ENCODE results near the gene SPIN2B.
"Not testable (repeated sequence)": the region's sequence is repeated elsewhere in the genome, so short reads cannot be mapped to it uniquely, and the experiment has no call there.

The SPIN2B gene

GRCh38 chrX:57121162-57121755 is at the start of gene SPIN2B:
Gene SPIN2B, minus strand, starts transcription at chrX:57121548.
- Mint-ChIP-seq H3K27ac (peak within 1 kb of the TSS; percentile 85), H3K36me3 (peaks cover 7% of the 10 kb centered on the region), H3K4me1 (ENCODE audit: low read depth) (peaks cover 12% of the 10 kb centered on the region), H3K27me3 (no peaks in the 10 kb centered on the region), H3K9me3 (ENCODE audit: low read depth) (no peaks in the 10 kb centered on the region), H3K4me3 (peak within 1 kb of the TSS; percentile 91)

GRCh38 chrX:57156397-57157049 is 35.2 kb upstream of the SPIN2B start:
- Mint-ChIP-seq H3K9me3 (ENCODE audit: low read depth) (no peaks in the 10 kb centered on the region), H3K36me3 (peaks cover 14% of the 10 kb centered on the region), H3K27ac (no peak overlapping the region), H3K27me3 (no peaks in the 10 kb centered on the region), H3K4me3 (no peak overlapping the region), H3K4me1 (ENCODE audit: low read depth) (peaks cover 3% of the 10 kb centered on the region)

DNA sequence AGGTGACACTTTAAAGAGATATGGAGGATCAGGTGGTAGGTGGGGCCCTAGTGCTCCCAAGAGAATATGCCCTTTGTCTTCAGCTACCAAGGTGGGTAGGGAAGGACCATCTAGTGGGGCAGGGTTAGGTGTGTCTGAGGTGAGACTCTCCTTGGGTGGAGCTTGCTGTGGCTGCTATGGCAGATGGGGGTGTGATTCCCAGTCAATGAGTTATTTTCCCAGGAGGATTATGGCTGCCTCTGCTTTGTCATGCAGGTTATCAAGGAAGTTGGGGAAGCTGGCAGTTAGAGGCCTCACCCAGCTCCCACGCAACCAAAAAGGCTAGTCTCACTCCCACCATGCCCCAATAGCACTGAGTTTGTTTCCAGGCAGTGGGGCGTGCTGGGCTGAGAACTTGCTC is 33.8 kb upstream of the SPIN2B start:
- Mint-ChIP-seq H3K4me3 (no peak overlapping the region), H3K4me1 (ENCODE audit: low read depth) (peaks cover 3% of the 10 kb centered on the region), H3K9me3 (ENCODE audit: low read depth) (no peaks in the 10 kb centered on the region), H3K36me3 (peaks cover 12% of the 10 kb centered on the region), H3K27ac (no peak overlapping the region), H3K27me3 (no peaks in the 10 kb centered on the region)

GRCh38 chrX:57152222-57152621 is 30.9 kb upstream of the SPIN2B start:
- H3K27ac Mint-ChIP-seq; H3K4me1 Mint-ChIP-seq (ENCODE audit: low read depth); H3K9me3 Mint-ChIP-seq (ENCODE audit: low read depth); H3K4me3 Mint-ChIP-seq; H3K27me3 Mint-ChIP-seq: not testable (repeated sequence)
- peaks cover 19% of the 10 kb centered on the region for H3K36me3 Mint-ChIP-seq

- H3K4me1 Mint-ChIP-seq (ENCODE audit: low read depth): peaks cover 8% of the 10 kb centered on the region
- peaks cover 4% of the 10 kb centered on the region for H3K36me3 Mint-ChIP-seq
- no peaks in the 10 kb centered on the region for H3K9me3 Mint-ChIP-seq (ENCODE audit: low read depth)
- no peaks in the 10 kb centered on the region for H3K27me3 Mint-ChIP-seq
- no peak overlapping the region for H3K27ac Mint-ChIP-seq
- H3K4me3 Mint-ChIP-seq: no peak overlapping the region
Measured at GRCh38 chrX:57138674-57139073, 17.3 kb upstream of the SPIN2B start.

DNA sequence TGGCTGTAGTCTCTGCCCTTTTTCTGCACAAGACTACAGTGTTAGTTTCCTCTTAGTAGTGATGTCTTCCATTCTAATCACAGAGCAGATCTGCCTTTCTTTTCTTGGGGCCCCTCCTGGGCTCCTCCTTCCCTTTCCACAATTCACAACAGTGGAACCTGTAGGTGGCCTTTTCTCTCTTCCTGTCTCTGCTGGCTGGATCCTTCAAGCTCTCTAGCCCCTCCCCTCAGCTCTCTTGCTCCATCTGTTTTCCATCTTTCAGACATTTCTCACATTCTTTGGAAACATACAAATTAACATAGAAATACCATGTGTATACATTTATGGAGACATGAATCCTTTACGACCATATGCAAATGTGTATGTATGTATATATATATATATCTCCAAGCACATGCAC is 16.2 kb upstream of the SPIN2B start:
- H3K4me1 Mint-ChIP-seq (ENCODE audit: low read depth): peaks cover 8% of the 10 kb centered on the region
- H3K9me3 Mint-ChIP-seq (ENCODE audit: low read depth): no peaks in the 10 kb centered on the region
- no peaks in the 10 kb centered on the region for H3K27me3 Mint-ChIP-seq
- H3K4me3 Mint-ChIP-seq: no peak overlapping the region
- H3K27ac Mint-ChIP-seq: no peak overlapping the region
- H3K36me3 Mint-ChIP-seq: peaks cover 4% of the 10 kb centered on the region

DNA sequence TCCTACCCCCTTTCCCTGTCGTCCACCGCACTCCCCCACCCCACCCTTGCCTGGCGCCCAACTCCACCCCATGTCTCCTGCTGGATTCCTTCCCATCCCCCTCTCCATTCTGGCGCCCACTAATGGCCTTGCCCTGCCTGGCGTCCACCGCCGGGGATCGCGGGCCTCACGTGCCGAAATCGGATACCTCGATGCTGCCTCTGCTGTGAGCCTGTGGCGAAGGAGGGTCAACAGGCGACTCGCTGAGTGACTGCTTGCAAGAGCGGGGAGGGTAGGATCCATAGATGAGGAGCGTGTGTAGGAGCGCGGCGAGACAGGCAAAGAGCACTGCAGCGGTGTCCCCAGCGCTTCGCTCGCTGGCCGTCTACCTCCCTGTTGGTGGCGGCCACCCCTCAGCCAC is 15.7 kb upstream of the SPIN2B start, which contains the start of gene SPIN2A:
SPIN2A (minus strand) TSS at position 325 of the 400 bp plus-strand sequence. CDS start 800 bp downstream, outside the sequence.
- H3K9me3 Mint-ChIP-seq (ENCODE audit: low read depth); H3K4me1 Mint-ChIP-seq (ENCODE audit: low read depth); H3K4me3 Mint-ChIP-seq; H3K27ac Mint-ChIP-seq; H3K27me3 Mint-ChIP-seq; H3K36me3 Mint-ChIP-seq: not testable (repeated sequence)

- not testable (repeated sequence) for H3K36me3 Mint-ChIP-seq; H3K9me3 Mint-ChIP-seq (ENCODE audit: low read depth); H3K4me1 Mint-ChIP-seq (ENCODE audit: low read depth); H3K27ac Mint-ChIP-seq; H3K4me3 Mint-ChIP-seq; H3K27me3 Mint-ChIP-seq
Measured at GRCh38 chrX:57136589-57136988, 15.2 kb upstream of the SPIN2B start.

DNA sequence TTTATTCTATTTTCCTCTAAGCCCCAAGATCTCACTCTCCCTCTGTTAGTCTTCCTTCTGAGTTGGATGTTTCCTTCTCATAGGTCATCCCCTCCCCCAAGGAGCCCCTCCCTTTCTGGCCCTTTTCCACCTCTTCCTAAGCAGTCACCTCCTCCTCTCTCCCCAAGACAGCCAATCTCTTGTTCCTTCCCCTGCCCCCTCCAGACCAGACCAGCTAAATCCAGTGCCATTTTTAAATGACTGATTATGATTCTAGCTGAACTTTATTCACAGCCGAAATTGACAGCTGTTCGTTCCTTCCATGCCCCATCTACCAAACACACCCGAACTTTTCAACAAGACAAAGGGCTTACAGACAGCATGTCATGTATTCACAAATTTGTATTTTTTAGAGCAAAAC is 13.9 kb upstream of the SPIN2B start:
- Mint-ChIP-seq H3K36me3 (peaks cover 4% of the 10 kb centered on the region), H3K4me1 (ENCODE audit: low read depth) (no peaks in the 10 kb centered on the region), H3K9me3 (ENCODE audit: low read depth) (no peaks in the 10 kb centered on the region), H3K27me3 (no peaks in the 10 kb centered on the region), H3K4me3 (no peak overlapping the region), H3K27ac (no peak overlapping the region)

DNA sequence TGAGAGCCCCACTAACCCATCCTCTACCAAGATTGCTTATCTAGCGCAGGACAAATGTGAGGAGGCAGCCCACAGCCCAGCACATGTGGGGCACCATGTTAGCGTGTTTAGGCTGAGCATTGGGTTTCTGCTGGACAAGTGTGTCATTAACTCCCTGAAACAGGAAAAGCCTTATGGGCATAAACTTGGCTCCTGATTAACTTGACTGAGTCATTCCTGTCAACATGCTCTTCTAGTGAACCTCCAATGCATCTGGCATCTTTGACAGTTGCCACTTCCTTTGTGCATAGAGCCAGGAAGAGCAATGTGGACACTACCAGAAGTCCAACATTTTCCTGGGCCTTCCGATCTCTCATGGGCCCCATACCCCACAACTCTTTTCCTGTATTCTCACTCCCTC is 13.4 kb upstream of the SPIN2B start:
- H3K4me1 Mint-ChIP-seq (ENCODE audit: low read depth): no peaks in the 10 kb centered on the region
- no peaks in the 10 kb centered on the region for H3K9me3 Mint-ChIP-seq (ENCODE audit: low read depth)
- H3K27me3 Mint-ChIP-seq: no peaks in the 10 kb centered on the region
- H3K27ac Mint-ChIP-seq: no peak overlapping the region
- H3K36me3 Mint-ChIP-seq: peaks cover 4% of the 10 kb centered on the region
- no peak overlapping the region for H3K4me3 Mint-ChIP-seq

DNA sequence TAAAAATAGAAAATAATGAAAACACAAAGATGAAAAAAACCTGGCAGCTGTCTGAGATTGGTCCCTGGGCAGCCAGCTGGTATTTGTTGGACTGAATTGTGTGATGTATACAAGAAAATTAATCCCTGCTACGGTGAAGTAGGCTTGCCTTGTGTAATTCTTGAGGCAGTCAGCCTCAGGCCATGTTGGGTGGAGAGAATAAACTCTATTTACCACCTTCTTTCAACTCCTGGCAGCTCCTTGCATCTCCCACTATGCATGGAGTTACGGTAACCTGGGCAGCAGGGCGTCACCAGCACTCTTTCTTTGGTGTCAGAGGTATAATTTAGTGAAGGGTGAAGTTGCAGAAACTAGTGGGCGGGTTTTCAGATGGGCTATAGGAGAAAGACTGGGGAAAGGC is 12.4 kb upstream of the SPIN2B start:
- Mint-ChIP-seq H3K27me3 (no peaks in the 10 kb centered on the region), H3K9me3 (ENCODE audit: low read depth) (no peaks in the 10 kb centered on the region), H3K27ac (no peak overlapping the region), H3K36me3 (peaks cover 4% of the 10 kb centered on the region), H3K4me3 (no peak overlapping the region), H3K4me1 (ENCODE audit: low read depth) (no peaks in the 10 kb centered on the region)

- H3K4me1 Mint-ChIP-seq (ENCODE audit: low read depth): not testable (repeated sequence)
Measured at GRCh38 chrX:57133284-57133683, 11.9 kb upstream of the SPIN2B start.

DNA sequence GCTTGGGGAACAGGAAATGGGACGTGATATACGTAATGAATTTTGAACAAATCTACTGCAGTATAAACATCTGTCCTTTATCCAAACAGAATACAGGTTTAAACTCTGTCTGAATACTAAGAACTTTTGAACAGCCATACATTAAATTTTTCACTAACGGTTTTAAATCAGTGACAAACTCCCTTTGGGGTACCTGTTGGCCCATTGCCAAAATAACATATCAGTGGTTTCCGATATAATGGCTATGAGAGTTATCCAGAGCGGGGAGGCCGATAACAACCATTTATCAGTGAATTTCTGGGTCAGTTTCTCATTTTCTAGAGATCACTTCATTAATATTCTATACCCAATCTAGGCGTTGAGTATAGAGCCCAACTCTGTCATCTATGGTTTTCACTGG is 10.7 kb upstream of the SPIN2B start:
- H3K27me3 Mint-ChIP-seq: no peaks in the 10 kb centered on the region
- no peaks in the 10 kb centered on the region for H3K9me3 Mint-ChIP-seq (ENCODE audit: low read depth)
- no peaks in the 10 kb centered on the region for H3K36me3 Mint-ChIP-seq
- H3K4me1 Mint-ChIP-seq (ENCODE audit: low read depth): no peaks in the 10 kb centered on the region
- no peak overlapping the region for H3K4me3 Mint-ChIP-seq
- H3K27ac Mint-ChIP-seq: no peak overlapping the region

More at GRCh38 chrX:57133284-57133683, 11.9 kb upstream of the SPIN2B start:
- not testable (repeated sequence) for H3K9me3 Mint-ChIP-seq (ENCODE audit: low read depth); H3K4me3 Mint-ChIP-seq; H3K27me3 Mint-ChIP-seq; H3K27ac Mint-ChIP-seq; H3K36me3 Mint-ChIP-seq

- Mint-ChIP-seq H3K36me3 (peaks cover 7% of the 10 kb centered on the region), H3K4me1 (ENCODE audit: low read depth) (peaks cover 12% of the 10 kb centered on the region), H3K4me3 (peak overlapping the region; percentile 91), H3K9me3 (ENCODE audit: low read depth) (no peaks in the 10 kb centered on the region), H3K27ac (peak overlapping the region; percentile 85), H3K27me3 (no peaks in the 10 kb centered on the region)
Measured at GRCh38 chrX:57121816-57122215, 468 bp upstream of the SPIN2B start.

DNA sequence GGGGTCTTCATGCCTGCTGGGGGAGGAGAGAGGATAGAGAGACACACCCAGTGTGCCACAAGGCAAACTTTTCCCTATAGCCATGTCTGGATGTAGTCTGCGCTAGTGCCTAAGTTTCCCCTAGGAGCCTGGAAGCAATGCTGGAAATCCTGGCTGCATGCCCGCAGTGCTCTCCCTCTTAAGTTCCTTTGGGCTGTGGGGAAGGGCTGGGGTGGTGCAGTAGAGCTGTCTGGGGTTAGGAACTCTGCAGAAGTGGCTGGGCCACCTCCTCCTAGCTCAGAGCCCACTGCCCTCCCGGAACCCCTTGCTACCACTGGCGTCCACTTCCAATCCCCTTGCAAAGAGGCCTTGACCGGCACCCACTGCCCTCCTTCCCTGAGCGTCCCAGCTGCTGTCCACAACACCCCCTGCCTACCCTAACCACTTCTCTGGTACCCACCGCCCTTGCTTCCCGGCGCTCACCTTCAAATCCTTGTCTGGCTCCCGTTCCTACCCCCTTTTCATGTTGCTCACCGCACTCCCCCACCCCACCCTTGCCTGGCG is 658 bp downstream of the SPIN2B start:
- Mint-ChIP-seq H3K4me1 (ENCODE audit: low read depth) (peaks cover 12% of the 10 kb centered on the region), H3K4me3 (peak overlapping the region; percentile 91)

GRCh38 chrX:57119416-57119815 is 1.9 kb downstream of the SPIN2B start:
- Mint-ChIP-seq H3K36me3 (peaks cover 7% of the 10 kb centered on the region), H3K27ac (peak overlapping the region; percentile 9), H3K4me3 (peak overlapping the region; percentile 30), H3K9me3 (ENCODE audit: low read depth) (no peaks in the 10 kb centered on the region), H3K4me1 (ENCODE audit: low read depth) (peaks cover 8% of the 10 kb centered on the region), H3K27me3 (no peaks in the 10 kb centered on the region)

More for the DNA sequence above, 658 bp downstream of the SPIN2B start:
- not testable (repeated sequence) for H3K9me3 Mint-ChIP-seq (ENCODE audit: low read depth); H3K27me3 Mint-ChIP-seq; H3K36me3 Mint-ChIP-seq
- H3K27ac Mint-ChIP-seq: peak overlapping the region; percentile 85

Data from activated naive CD8-positive, alpha-beta T cell (primary cell).